NCI-H2081 (cell line): ENCODE results near the gene EHBP1.
"Not testable (repeated sequence)": the region's sequence is repeated elsewhere in the genome, so short reads cannot be mapped to it uniquely, and the experiment has no call there.

ENCODE experiments used
- DNase-seq, 2 experiments: peaks; one replicate each; lab custom pipeline; 2025; lab: John Stamatoyannopoulos, UW

Gene EHBP1

GRCh38 chr2:62705859-62706720 is 577 bp downstream of the EHBP1 start:
- peak; percentile 32 to 69 for DNase-seq

DNA sequence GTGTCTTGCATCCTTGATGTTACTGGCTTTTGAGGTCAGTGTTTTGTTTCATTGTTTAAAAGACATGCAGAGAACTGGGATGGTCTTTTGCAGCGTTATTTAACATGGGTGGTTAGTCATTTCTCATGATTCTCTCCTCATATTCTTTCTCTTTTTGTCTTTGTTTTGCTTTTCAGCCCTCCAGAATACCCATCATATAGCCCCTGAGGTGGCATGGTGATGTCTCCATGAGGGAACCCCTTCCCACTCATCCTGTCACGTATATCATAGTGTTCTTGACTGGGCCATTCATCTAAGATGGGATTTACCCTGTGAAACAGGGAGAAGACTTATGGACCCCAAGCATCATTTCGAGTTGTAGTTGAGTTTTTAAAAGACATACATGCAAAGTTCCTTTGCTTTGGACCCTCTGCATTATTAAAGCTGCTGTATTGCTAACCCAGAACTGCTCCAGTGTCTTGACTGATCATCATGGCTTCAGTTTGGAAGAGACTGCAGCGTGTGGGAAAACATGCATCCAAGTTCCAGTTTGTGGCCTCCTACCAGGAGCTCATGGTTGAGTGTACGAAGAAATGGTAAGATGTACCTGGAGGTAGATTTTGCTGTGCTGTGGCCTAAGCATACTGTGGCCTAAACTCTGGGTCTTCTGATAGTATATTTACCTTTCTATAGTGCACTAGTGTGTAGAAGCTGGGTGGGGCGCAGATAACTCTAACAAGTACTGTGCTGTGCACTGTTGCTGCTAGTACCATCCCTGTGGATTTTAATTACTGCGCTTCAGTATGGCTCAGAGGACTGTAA is 1.4 kb downstream of the EHBP1 start:
- DNase-seq, result peak in 1 of 2 experiments; percentile 37

GRCh38 chr2:62708751-62709150 is 3.2 kb downstream of the EHBP1 start:
- DNase-seq, result no peak

- no peak for DNase-seq
Observed at GRCh38 chr2:62711832-62712494, 6.5 kb downstream of the EHBP1 start.

- DNase-seq, result not testable (repeated sequence)
Observed at GRCh38 chr2:62713196-62713595, 7.7 kb downstream of the EHBP1 start.

DNA sequence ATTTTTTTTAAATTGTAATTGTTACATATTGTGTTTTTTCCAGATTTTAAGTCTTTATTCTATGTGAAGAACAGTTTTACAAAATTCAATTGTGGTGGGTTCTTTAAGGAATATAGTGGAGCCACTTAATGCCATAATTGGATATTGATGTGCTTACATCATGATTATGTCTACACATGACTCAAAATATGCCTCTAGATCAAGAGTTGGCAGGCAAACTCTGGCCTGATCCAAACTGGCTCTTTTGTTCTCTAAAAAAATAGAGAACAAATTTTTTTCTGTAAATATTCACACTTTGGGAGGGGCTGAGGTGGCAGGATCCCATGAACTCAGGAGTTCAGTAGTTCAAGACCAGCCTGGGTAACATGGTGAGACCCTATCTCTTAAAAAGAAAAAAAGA is 8.3 kb downstream of the EHBP1 start:
- DNase-seq, result no peak

DNA sequence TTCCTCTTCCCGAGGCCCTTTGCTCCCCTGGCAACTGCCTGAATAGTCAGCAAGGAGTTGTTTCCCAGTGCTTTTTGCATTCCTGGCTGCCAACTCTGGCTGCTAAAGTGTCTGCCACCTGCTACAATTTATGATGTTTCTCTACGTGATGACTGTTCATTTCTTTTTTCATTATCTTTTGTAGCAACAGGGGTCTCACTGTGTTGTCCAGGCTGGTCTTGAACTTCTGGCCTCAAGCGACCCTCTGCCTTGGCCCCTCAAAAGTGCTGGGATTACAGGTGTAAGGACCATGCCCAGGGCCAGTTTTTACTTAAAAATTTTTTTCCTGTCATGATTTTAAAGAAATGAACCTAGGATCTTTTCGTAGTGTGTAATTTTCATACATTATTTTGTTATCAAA is 11.3 kb downstream of the EHBP1 start:
- DNase-seq, result no peak

DNA sequence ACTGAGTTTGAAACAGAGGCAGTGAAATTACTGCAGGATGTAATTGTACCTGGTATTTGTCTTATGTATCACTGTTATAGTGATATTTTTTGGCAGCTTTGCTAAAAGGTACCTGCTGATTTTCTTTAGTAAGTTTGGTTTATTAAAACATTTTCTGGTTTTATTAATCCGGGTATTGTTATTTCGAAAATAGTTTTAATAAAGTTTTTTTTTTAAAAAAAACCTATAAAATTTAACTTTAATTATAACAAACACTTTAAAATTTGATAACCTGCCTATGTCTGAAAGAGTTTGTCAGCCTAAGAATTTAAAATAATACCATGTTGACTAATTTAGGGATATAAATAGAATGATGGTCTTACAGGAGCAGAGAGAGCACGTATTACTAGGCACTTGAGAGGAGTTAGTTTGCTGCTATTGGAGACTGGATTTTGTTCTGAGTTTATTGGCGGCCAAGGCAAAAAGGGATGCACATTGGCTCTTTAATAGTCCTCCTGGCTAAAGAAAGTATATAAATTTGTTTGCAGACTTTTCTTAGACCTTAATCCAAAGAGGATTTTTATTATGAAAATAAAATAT is 12.1 kb downstream of the EHBP1 start:
- no peak for DNase-seq

DNA sequence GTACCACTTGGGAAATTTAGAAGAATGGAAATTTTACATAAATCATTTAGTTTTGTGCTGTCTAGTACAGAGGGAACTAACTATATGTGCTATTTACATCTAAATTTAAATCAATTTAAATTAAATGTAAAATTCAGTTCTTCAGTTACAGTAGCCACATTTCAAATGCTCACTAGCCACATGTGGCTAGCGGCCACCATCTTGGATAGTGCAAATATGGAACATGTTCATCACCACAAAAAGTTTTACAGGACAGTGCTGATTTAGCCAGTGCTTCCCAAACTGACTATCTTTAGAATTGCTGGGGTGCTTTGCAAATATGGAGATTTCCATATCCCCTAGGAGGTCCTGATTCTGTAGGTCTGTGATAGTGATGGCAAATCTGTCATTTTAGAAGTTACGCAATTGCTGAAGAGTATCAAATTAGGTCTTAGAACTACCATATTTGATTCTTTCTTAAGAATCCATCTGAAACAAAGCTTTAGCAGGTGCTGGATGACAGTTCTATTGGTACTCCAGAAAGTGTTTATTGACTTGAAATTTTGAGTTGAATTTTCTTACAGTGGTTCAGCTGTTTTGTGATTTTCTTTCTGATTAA is 12.8 kb downstream of the EHBP1 start:
- DNase-seq, result no peak

DNA sequence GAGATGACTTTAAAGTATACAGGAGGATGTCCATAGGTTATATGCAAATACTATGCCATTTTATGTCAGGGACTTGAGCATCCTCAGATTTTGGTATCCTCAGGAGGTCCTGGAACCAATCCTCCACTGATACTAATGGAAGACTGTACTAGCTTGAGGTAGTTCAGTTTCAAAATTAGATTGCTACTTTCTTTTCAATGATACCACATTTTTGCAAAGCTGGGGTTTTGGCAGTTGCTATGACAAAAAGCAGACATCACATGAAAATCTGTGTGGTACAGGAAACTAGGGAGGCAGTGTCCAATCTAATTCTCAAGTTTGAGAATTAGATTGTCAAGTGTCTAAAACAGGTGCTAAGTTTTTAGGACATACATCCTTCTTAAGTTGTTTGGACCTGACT is 14.2 kb downstream of the EHBP1 start:
- no peak for DNase-seq

GRCh38 chr2:62722679-62723078 is 17.2 kb downstream of the EHBP1 start:
- DNase-seq, result no peak

GRCh38 chr2:62723253-62723652 is 17.7 kb downstream of the EHBP1 start:
- DNase-seq, result no peak

DNA sequence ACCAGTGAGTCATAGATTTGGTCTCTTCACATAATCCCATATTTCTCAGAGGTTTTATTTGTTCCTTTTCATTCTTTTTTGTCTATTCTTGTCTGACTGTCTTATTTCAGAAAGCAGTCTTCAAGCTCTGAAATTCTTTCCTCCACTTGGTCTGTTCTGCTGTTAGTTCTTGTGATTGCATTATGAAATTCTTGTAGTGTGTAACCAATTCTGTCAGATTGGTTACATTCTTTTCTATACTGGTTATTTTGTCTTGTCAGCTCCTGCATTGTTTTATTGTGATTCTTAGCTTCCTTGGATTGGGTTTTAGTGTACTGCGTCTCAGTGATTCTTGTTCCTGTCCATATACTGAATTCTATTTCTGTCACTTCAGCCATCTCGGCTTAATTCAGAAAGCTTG is 18.6 kb downstream of the EHBP1 start:
- DNase-seq, result no peak

- peak; percentile 57 to 74 for DNase-seq
Observed at GRCh38 chr2:62724886-62725711, 19.6 kb downstream of the EHBP1 start.

DNA sequence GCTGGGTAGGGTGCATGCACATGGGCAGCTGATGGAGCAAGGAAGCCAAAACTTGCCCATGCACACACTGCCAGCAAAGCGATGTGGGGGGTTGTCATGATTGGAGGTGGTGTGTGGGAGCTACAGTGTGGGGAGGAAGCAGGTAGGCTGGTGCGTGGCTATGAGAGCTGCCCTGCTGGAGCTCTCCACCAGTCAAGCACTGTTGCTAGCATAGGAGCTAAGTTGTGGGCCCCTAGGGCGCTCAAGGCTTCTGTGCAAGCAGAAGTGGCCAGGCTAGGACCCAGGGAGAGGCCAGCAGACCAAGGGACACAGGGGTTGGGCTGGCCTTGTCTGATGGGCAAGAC is 20.2 kb downstream of the EHBP1 start:
- no peak for DNase-seq

DNA sequence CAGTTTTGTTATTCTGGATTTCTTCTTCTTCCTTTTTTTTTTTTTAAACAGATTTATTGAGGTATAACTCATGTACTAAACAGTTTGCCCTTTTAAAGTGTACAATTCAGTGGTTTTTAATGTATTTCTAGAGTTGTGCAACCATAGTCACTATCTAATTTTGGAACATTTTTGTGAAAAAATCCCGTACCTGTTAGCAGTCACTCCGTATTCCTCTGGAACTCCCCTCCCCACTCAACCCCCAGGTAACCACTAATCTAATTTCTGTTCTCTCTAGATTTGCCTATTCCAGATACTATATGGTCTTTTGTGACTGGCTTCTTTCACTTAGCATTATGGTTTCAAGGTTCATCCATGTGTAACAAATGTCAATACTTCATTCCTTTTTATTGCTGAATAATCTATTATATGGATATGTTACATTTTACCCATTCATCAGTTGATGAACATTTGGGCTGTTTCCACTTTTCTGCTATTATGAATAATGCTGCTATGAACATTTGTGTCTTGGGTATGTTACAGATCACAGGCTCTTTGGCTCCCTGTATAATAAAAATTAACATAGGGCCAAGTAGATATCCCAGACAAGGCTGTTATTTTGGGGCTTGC is 21.9 kb downstream of the EHBP1 start:
- DNase-seq, result no peak

DNA sequence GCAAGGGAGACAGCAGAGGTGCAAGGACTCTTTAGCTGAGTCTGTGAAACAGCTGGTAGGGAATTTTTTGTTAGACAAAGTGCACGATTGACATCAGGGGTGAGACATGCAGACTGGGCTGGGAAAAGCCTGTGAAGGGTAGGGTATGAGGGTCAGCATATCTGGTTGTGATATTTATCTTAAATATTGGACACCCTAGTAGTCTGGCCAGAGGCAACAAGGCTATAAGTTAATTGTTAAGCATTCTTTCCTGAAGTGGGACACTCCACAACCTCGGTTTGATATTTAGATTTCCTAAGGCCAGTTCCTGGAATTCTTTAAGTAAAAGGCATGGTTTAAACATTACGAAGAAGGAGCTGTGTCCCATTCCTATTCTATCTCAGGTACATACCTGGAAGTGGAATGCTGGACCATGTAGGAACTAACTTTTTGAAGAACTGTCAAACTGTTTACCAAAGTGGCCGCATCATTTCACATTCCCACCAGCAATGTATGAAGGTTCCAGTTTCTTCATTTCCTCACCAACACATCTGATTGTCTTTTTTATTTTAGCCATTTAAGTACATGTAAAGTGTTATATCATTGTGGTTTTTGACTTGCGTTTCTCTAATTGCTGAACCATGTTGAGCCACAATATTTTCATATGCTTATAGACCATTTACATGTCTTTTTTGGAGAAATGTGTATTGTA is 22.5 kb downstream of the EHBP1 start:
- no peak for DNase-seq

- DNase-seq, result no peak
Observed at GRCh38 chr2:62731275-62731674, 25.8 kb downstream of the EHBP1 start.

- DNase-seq, result no peak
Observed at GRCh38 chr2:62732262-62732777, 26.8 kb downstream of the EHBP1 start.

DNA sequence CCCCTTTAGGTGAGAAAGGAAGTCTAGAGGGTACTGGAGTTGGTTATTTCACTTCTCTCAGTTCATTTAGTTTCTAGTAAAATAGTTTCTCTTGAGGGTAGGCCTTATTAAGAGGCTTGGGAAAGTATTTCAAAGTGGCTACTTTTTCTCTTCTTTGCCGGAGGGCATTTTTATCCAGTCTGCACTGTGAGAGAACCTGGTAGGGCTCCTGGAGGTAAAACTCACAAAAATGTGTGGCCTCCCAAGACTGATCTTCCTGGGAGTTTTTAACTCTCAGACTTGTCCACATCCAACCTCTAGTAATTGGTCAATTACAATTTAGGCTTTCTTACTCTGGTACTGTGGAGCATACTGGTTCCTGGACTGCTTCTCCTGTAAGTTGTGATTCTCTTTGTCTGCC is 28.0 kb downstream of the EHBP1 start:
- no peak for DNase-seq
